HCT116 (cell line): Measurements from ENCODE around the gene MED19. TPM values are rescaled to one million over a fixed set of nuclear protein-coding genes. Genes with fewer than 3 reads are reported as not detected.
A peak's percentile ranks its signal among the peaks of the same experiment; 100 is the strongest.

Source experiments
- ATAC-seq: fragments of 200-7000 bp; cut with Tn5 transposase; 2 replicates; pipeline ENCODE4 v1.9.1; 2020; ENCODE audit warnings: mild to moderate bottlenecking, moderate library complexity
- BruUV-seq: library from RNA; stranded (reverse); fragments of 400-500 nt; replicated peaks from 2 replicates; lab custom pipeline; 2021; lab: Mats Ljungman, UMichigan
- CTCF ChIA-PET: fragments of 300-600 bp; sonication (Branson Sonifier 250); formaldehyde crosslinking; loops from one replicate; lab custom pipeline; 2021; ENCODE audit warnings: antibody characterized with exemption; lab: Charles Lee
- POLR2A ChIA-PET: fragments of 300-600, 350-600 bp; sonication (Branson Sonifier 250); formaldehyde crosslinking; loops from one replicate; lab custom pipeline; 2021; ENCODE audit warnings: antibody characterized with exemption; lab: Charles Lee
- RAD21 ChIA-PET, 2 experiments: fragments of 300-600 bp; sonication (Branson Sonifier 250); formaldehyde crosslinking; loops; one replicate each; lab custom pipeline; 2023; ENCODE audit warnings: low total read pairs in 2 of 2; ENCODE audit not compliant: uncharacterized antibody in 2 of 2, unreplicated experiment in 2 of 2, low non-redundant PET in 1 of 2; lab: Charles Lee
- DNase-seq: peaks from one replicate; pipeline ENCODE4 v3.0.0-alpha.2; 2010; ENCODE audit warnings: low read depth, low spot score
- H2AFZ ChIP-seq: fragments of 200-600 bp; shearing (Covaris generic), sonication (generic); 2 replicates; pipeline ENCODE4 v1.6.1; 2017; ENCODE audit warnings: low read depth, mixed run types, mixed read lengths, antibody characterized with exemption, low read length; ENCODE audit not compliant: poor library complexity, severe bottlenecking
- H3K27ac ChIP-seq: 2 replicates; pipeline ENCODE4 v1.5.1; 2012; ENCODE audit warnings: low read depth, low read length
- H3K27me3 ChIP-seq: fragments of 200-600 bp; sonication (generic); 2 replicates; pipeline ENCODE4 v1.6.1; 2016; ENCODE audit warnings: mixed run types, low read length, mixed read lengths; ENCODE audit not compliant: insufficient read depth
- H3K36me3 ChIP-seq, 2 experiments: fragments of 200-500 bp in 1 of 2; fragments of 200-600 bp in 1 of 2; sonication (Bioruptor generic) in 1 of 2; sonication (generic) in 1 of 2; 2 replicates each; pipeline versions ENCODE4 v1.5.1 to v1.6.1; 2014 to 2016; ENCODE audit warnings: low read length in 2 of 2, inconsistent platforms in 1 of 2, mixed read lengths in 1 of 2, mixed run types in 1 of 2; ENCODE audit not compliant: insufficient read depth in 2 of 2, control insufficient read depth in 1 of 2
- H3K4me1 ChIP-seq, 2 experiments: fragments of 200-600 bp in 1 of 2; sonication (generic) in 1 of 2; 2 replicates each; pipeline versions ENCODE4 v1.5.1 to v1.6.1; 2012 to 2017; ENCODE audit warnings: low read length in 2 of 2, inconsistent platforms in 1 of 2, mild to moderate bottlenecking in 1 of 2, mixed read lengths in 1 of 2, mixed run types in 1 of 2, moderate library complexity in 1 of 2; ENCODE audit not compliant: insufficient read depth in 2 of 2, control insufficient read depth in 1 of 2
- H3K4me2 ChIP-seq: fragments of 200-600 bp; sonication (generic); 2 replicates; pipeline ENCODE4 v1.6.1; 2017; ENCODE audit warnings: mixed run types, low read length, mixed read lengths
- H3K4me3 ChIP-seq, 2 experiments: fragments of 200-600 bp in 1 of 2; sonication (generic) in 1 of 2; replicated peaks in 1 of 2; 2 replicates each; pipeline ENCODE4 v1.5.1; 2011 to 2016; ENCODE audit warnings: low read length in 2 of 2, control low read depth in 1 of 2, low read depth in 1 of 2, mild to moderate bottlenecking in 1 of 2, mixed read lengths in 1 of 2, mixed run types in 1 of 2
- H3K79me2 ChIP-seq: fragments of 200-600 bp; sonication (generic); 2 replicates; pipeline ENCODE4 v1.6.1; 2017; ENCODE audit warnings: mild to moderate bottlenecking, mixed run types, low read length, moderate library complexity, mixed read lengths; ENCODE audit not compliant: insufficient read depth
- H3K9ac ChIP-seq: fragments of 200-600 bp; sonication (generic); 2 replicates; pipeline ENCODE4 v1.6.1; 2016; ENCODE audit warnings: low read length, mixed read lengths
- H3K9me2 ChIP-seq: fragments of 200-600 bp; sonication (generic), shearing (Covaris generic); 2 replicates; pipeline ENCODE4 v1.6.1; 2017; ENCODE audit warnings: mixed run types, mild to moderate bottlenecking, moderate library complexity; ENCODE audit not compliant: insufficient read depth
- H3K9me3 ChIP-seq, 2 experiments: fragments of 200-500 bp in 1 of 2; fragments of 200-600 bp in 1 of 2; sonication (Bioruptor generic) in 1 of 2; sonication (generic) in 1 of 2; 2 replicates each; pipeline ENCODE4 v1.6.1; 2014 to 2017; ENCODE audit warnings: low read length in 2 of 2, mixed read lengths in 2 of 2, inconsistent platforms in 1 of 2, low read depth in 1 of 2, mild to moderate bottlenecking in 1 of 2, mixed run types in 1 of 2, moderate library complexity in 1 of 2; ENCODE audit not compliant: control insufficient read depth in 1 of 2, insufficient read depth in 1 of 2
- H4K20me1 ChIP-seq: fragments of 200-600 bp; sonication (generic), shearing (Covaris generic); 2 replicates; pipeline ENCODE4 v1.6.1; 2017; ENCODE audit warnings: mixed run types, mild to moderate bottlenecking, moderate library complexity; ENCODE audit not compliant: insufficient read depth
- CBX3 ChIP-seq: IDR thresholded peaks from 2 replicates; pipeline ENCODE4 v1.6.1; 2012; ENCODE audit warnings: low read depth
- CEBPB ChIP-seq: IDR thresholded peaks from 2 replicates; pipeline ENCODE4 v1.6.1; 2012; ENCODE audit warnings: low read depth
- EGR1 ChIP-seq: IDR thresholded peaks from 2 replicates; pipeline ENCODE4 v1.6.1; 2012; ENCODE audit warnings: low read depth
- ELF1 ChIP-seq: IDR thresholded peaks from 2 replicates; pipeline ENCODE4 v1.6.1; 2012; ENCODE audit warnings: low read depth, borderline replicate concordance
- EZH2 ChIP-seq: fragments of 200-600 bp; sonication (generic); IDR thresholded peaks from 2 replicates; pipeline ENCODE4 v1.6.1; 2017; ENCODE audit warnings: antibody characterized with exemption, mixed run types
- EZH2phosphoT487 ChIP-seq: fragments of 200-600 bp; IDR thresholded peaks from 2 replicates; pipeline ENCODE4 v1.6.1; 2018; ENCODE audit warnings: antibody characterized with exemption, borderline replicate concordance
- FOSL1 ChIP-seq: IDR thresholded peaks from 2 replicates; pipeline ENCODE4 v1.6.1; 2012; ENCODE audit warnings: low read depth
- JUND ChIP-seq: IDR thresholded peaks from 2 replicates; pipeline ENCODE4 v1.6.1; 2012
- POLR2AphosphoS5 ChIP-seq: IDR thresholded peaks from 2 replicates; pipeline ENCODE4 v1.6.1; 2011; ENCODE audit warnings: mild to moderate bottlenecking, low read depth, low read length, moderate library complexity
- RAD21 ChIP-seq: IDR thresholded peaks from 2 replicates; pipeline ENCODE4 v1.6.1; 2012; ENCODE audit warnings: low read depth, mild to moderate bottlenecking
- SIN3A ChIP-seq: IDR thresholded peaks from 2 replicates; pipeline ENCODE4 v1.6.1; 2012; ENCODE audit warnings: low read depth
- SP1 ChIP-seq: IDR thresholded peaks from 2 replicates; pipeline ENCODE4 v1.6.1; 2012; ENCODE audit warnings: low read depth
- ZNF274 ChIP-seq: fragments of 200-500 bp; sonication (Bioruptor generic); IDR thresholded peaks from 2 replicates; pipeline ENCODE4 v1.6.1; 2014; ENCODE audit warnings: mild to moderate bottlenecking, low read depth, low read length, inconsistent platforms
- intact Hi-C: fragments of 100-400 bp; cut with micrococcal nuclease; formaldehyde crosslinking; loops from 2 replicates; pipeline ENCODE4 v1.10.0; 2022
- total RNA-seq: library from RNA; stranded (reverse); gene quantifications from one replicate; pipeline ENCODE4 v1.2.1, GENCODE V29; 2021; ENCODE audit not compliant: unreplicated experiment
- TF ChIP-seq, protein P1 (sequence below): IDR thresholded peaks from 2 replicates; pipeline ENCODE4 v1.6.1; 2012
- TF ChIP-seq, protein P2 (sequence below): IDR thresholded peaks from 2 replicates; pipeline ENCODE4 v1.6.1; 2011; ENCODE audit warnings: mild to moderate bottlenecking, low read length, moderate library complexity; ENCODE audit not compliant: insufficient replicate concordance; ENCODE audit errors: extremely low read depth
- TF ChIP-seq, protein P3 (sequence below): IDR thresholded peaks from 2 replicates; pipeline ENCODE4 v1.6.1; 2012
- TF ChIP-seq, protein P4 (sequence below), 3 experiments: fragments of 200-600 bp in 1 of 3; sonication (generic) in 1 of 3; IDR thresholded peaks in 2 of 3; conservative IDR thresholded peaks in 1 of 3; 2 replicates each; pipeline ENCODE4 v1.5.1; 2012 to 2017; ENCODE audit warnings: low read depth in 2 of 3, low read length in 2 of 3, antibody characterized with exemption in 1 of 3, borderline replicate concordance in 1 of 3, control low read depth in 1 of 3, mild to moderate bottlenecking in 1 of 3, mixed read lengths in 1 of 3, mixed run types in 1 of 3, moderate library complexity in 1 of 3; ENCODE audit not compliant: insufficient read depth in 1 of 3

The MED19 gene
- total RNA-seq, 1 experiment from 2014 or later = 18.0 TPM

DNA sequence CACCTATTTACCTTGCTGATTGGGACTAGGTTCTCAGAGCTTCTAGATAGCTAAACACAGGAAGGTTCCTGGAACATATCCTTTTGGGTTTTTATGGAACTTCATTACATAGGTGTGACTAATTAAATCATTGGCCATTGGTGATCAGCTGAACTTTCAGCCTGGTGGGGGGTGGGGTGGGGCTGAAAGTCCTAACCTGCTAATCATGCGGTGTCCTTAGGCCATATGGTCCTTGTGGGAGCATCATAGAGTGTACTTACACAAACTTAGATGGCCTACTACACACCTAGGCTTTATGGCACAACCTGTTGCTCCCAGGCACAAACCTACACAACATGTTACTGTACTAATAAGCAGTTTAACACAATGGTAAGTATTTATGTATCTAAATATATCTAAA lies 20.6 kb upstream of the MED19 start:
- peaks cover 5% of the 10 kb centered on the region; the same call in 1 of the 2 replicates for H4K20me1 ChIP-seq
- no peak overlapping the region for H2AFZ ChIP-seq
- peaks cover 23 to 36% of the 10 kb centered on the region in 2 experiments for H3K4me1 ChIP-seq
- ATAC-seq (peak; percentile 63), DNase-seq (no peak)
- POLR2A ChIA-PET = interaction anchor here (1.8 to 2.0 kb wide), 2 partner anchors 9 to 21 kb away, joined by 8 to 9 read pairs; partner anchors contain the start of genes MED19, SELENOH and TMX2
- H3K9me2 ChIP-seq = no peaks in the 10 kb centered on the region
- H3K27ac ChIP-seq = peak overlapping the region; percentile 52; the same call in 1 of the 2 replicates
- TF ChIP-seq, protein P1, sequence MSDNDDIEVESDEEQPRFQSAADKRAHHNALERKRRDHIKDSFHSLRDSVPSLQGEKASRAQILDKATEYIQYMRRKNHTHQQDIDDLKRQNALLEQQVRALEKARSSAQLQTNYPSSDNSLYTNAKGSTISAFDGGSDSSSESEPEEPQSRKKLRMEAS = no peak
- TF ChIP-seq ZNF274 = no peak
- no peak for TF ChIP-seq CBX3
- TF ChIP-seq EGR1 = no peak
- TF ChIP-seq, protein P2, sequence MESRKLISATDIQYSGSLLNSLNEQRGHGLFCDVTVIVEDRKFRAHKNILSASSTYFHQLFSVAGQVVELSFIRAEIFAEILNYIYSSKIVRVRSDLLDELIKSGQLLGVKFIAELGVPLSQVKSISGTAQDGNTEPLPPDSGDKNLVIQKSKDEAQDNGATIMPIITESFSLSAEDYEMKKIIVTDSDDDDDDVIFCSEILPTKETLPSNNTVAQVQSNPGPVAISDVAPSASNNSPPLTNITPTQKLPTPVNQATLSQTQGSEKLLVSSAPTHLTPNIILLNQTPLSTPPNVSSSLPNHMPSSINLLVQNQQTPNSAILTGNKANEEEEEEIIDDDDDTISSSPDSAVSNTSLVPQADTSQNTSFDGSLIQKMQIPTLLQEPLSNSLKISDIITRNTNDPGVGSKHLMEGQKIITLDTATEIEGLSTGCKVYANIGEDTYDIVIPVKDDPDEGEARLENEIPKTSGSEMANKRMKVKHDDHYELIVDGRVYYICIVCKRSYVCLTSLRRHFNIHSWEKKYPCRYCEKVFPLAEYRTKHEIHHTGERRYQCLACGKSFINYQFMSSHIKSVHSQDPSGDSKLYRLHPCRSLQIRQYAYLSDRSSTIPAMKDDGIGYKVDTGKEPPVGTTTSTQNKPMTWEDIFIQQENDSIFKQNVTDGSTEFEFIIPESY = no peak
- TF ChIP-seq, protein P3, sequence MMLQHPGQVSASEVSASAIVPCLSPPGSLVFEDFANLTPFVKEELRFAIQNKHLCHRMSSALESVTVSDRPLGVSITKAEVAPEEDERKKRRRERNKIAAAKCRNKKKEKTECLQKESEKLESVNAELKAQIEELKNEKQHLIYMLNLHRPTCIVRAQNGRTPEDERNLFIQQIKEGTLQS = no peak
- TF ChIP-seq ELF1 = no peak
- no peak for TF ChIP-seq SP1
- no peak for TF ChIP-seq POLR2AphosphoS5
- TF ChIP-seq JUND = no peak
- no peak for TF ChIP-seq EZH2phosphoT487
- no peak for TF ChIP-seq SIN3A
- TF ChIP-seq CEBPB = no peak
- TF ChIP-seq, protein P4, sequence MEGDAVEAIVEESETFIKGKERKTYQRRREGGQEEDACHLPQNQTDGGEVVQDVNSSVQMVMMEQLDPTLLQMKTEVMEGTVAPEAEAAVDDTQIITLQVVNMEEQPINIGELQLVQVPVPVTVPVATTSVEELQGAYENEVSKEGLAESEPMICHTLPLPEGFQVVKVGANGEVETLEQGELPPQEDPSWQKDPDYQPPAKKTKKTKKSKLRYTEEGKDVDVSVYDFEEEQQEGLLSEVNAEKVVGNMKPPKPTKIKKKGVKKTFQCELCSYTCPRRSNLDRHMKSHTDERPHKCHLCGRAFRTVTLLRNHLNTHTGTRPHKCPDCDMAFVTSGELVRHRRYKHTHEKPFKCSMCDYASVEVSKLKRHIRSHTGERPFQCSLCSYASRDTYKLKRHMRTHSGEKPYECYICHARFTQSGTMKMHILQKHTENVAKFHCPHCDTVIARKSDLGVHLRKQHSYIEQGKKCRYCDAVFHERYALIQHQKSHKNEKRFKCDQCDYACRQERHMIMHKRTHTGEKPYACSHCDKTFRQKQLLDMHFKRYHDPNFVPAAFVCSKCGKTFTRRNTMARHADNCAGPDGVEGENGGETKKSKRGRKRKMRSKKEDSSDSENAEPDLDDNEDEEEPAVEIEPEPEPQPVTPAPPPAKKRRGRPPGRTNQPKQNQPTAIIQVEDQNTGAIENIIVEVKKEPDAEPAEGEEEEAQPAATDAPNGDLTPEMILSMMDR (IDR thresholded peaks at IDR 0.05 in 2 of 3, conservative IDR thresholded peaks at IDR 0.05 in 1 of 3; ENCODE audit: borderline replicate concordance in 1 of 3, insufficient read depth in 1 of 3, low read depth in 2 of 3, low read length in 2 of 3) = no peak
- TF ChIP-seq FOSL1 = no peak
- no peak for TF ChIP-seq EZH2
- no peak for TF ChIP-seq RAD21
- no peaks in the 10 kb centered on the region for H3K27me3 ChIP-seq
- H3K9me3 ChIP-seq = no peaks in the 10 kb centered on the region
- peaks cover 0 to 10% of the 10 kb centered on the region in 2 experiments; a peak in 3 of 4 replicates for H3K36me3 ChIP-seq
- H3K4me3 ChIP-seq = peak overlapping the region in 1 of 2 experiments; percentile 40; a peak in 2 of 4 replicates
- H3K9ac ChIP-seq = peak overlapping the region; percentile 45
- peaks cover 100% of the 10 kb centered on the region for H3K79me2 ChIP-seq
- BruUV-seq = no TSS peak
- H3K4me2 ChIP-seq = peak overlapping the region; percentile 72
- RAD21 ChIA-PET = no interaction called here
- CTCF ChIA-PET = interaction anchor here (1.7 kb wide), 1 partner anchor 68 kb away, joined by 3 read pairs; no protein-coding TSS in a partner anchor
- intact Hi-C loops = no loop called here
